Transverse colon (tissue), 4 donors: ENCODE measurements around the gene LYPD6B. TPM values are rescaled to one million over a fixed set of nuclear protein-coding genes. Genes with fewer than 3 reads are reported as not detected.
"Not testable (repeated sequence)": the region's sequence is repeated elsewhere in the genome, so short reads cannot be mapped to it uniquely, and the experiment has no call there.

ENCODE experiments used
- DNase-seq: peaks from one replicate; pipeline ENCODE4 v3.0.0-alpha.2; 2019
- H3K27ac ChIP-seq, 4 donors: fragments of 200-600 bp; sonication (generic); 2 replicates each; pipeline ENCODE4 v1.5.1; 2016 to 2018; ENCODE audit warnings: inconsistent platforms in 4 of 4
- H3K27me3 ChIP-seq: fragments of 200-600 bp; sonication (generic); 2 replicates; pipeline ENCODE4 v1.5.1; 2017; ENCODE audit warnings: inconsistent platforms
- H3K36me3 ChIP-seq, 4 donors: fragments of 200-600 bp; sonication (generic); 2 replicates each; pipeline ENCODE4 v1.5.1; 2017 to 2019; ENCODE audit warnings: inconsistent platforms in 4 of 4
- H3K4me1 ChIP-seq, 4 donors: fragments of 200-600 bp; sonication (generic); 2 replicates each; pipeline ENCODE4 v1.5.1; 2017 to 2020; ENCODE audit warnings: inconsistent platforms in 4 of 4
- H3K4me3 ChIP-seq, 4 donors: fragments of 200-600 bp; sonication (generic); 1 replicate in 1 of 4; 2 replicates in 3 of 4; pipeline versions ENCODE4 v1.5.1 to v1.6.1; 2017 to 2019; ENCODE audit warnings: inconsistent platforms in 4 of 4
- H3K9me3 ChIP-seq, 2 donors: fragments of 200-600 bp; sonication (generic); 2 replicates each; pipeline ENCODE4 v1.5.1; 2017 to 2019; ENCODE audit warnings: inconsistent platforms in 2 of 2
- CTCF ChIP-seq, 5 experiments: fragments of 200-600 bp in 3 of 5; fragments of 450-650 bp in 2 of 5; sonication (generic) in 3 of 5; IDR thresholded peaks; 1 replicate in 2 of 5; 2 replicates in 3 of 5; pipeline ENCODE4 v1.5.1; 2016 to 2017; ENCODE audit warnings: antibody characterized with exemption in 5 of 5, inconsistent platforms in 3 of 5, mild to moderate bottlenecking in 2 of 5, moderate library complexity in 1 of 5
- EP300 ChIP-seq: sonication (generic); formaldehyde crosslinking; IDR thresholded peaks from one replicate; pipeline ENCODE4 v1.6.1; 2017; ENCODE audit warnings: antibody characterized with exemption, low read depth
- POLR2A ChIP-seq: fragments of 450-650 bp; IDR thresholded peaks from one replicate; pipeline ENCODE4 v1.6.1; 2016; ENCODE audit warnings: antibody characterized with exemption, mild to moderate bottlenecking, moderate library complexity
- POLR2AphosphoS5 ChIP-seq, 3 donors: sonication (generic); formaldehyde crosslinking; IDR thresholded peaks; one replicate each; pipeline ENCODE4 v1.6.1; 2016; ENCODE audit warnings: antibody characterized with exemption in 3 of 3
- WGBS, 2 donors: methylation state at CpG; one replicate each; pipeline ENCODE4 v1.1.5; 2018; ENCODE audit warnings: low coverage in 1 of 2; 5-methylcytosine and 5-hydroxymethylcytosine counted together
- in situ Hi-C, 4 donors: fragments of 200-750 bp; cut with MboI; loops; one replicate each; pipeline versions ENCODE4 v1.15.0 to v1.15.1; 2017; ENCODE audit warnings: low sequenced_read_pairs in 3 of 4, low pct_ligation_motif_present in 1 of 4, low pct_unique_long_range_greater_than_20kb in 1 of 4
- intact Hi-C: fragments of 100-400 bp; cut with DNase I; formaldehyde crosslinking; loops from one replicate; pipeline ENCODE4 v1.15.1; 2023; ENCODE audit warnings: low total_unique reads
- total RNA-seq, 4 donors: library from RNA; depleted of rRNA; stranded (reverse); fragments of >200 nt; gene quantifications; one replicate each; pipeline ENCODE4 v1.1.0, GENCODE V29; 2016

LYPD6B gene
- total RNA-seq, 4 donors from 2014 or later, result 1.1 to 3.1 (median 2.6) TPM; not detected in 1

DNA sequence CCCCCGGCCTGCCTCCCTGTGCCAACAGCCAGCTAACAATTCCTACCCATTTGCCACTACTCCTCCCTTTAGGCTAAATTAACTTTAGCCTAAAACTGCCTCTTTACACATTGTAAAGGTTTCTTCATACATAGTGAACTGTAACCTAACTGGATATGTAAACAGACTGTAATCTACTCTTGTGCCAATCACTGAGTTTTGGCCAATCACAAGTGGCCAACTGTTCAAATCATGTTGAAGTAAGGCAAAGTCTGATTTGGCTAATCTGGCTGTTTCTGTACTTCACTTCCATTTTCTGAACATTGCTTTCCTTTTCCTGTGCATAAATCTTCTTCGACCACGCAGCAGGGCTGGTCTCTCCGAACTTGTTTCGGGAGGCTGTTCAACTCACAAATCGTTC lies 188.3 kb downstream of the LYPD6B start:
- H3K36me3 ChIP-seq, result no peaks in the 10 kb centered on the region
- H3K4me3 ChIP-seq, result no peak overlapping the region
- H3K27me3 ChIP-seq, result no peaks in the 10 kb centered on the region
- 74 to 78% methylated on average over 6 of the region's 6 CpGs for WGBS, 2 donors
- intact Hi-C loops (no loop called here), in situ Hi-C loops (no loop called here)
- TF ChIP-seq EP300, result no peak
- no peak for TF ChIP-seq CTCF (IDR thresholded peaks at IDR 0.05)
- TF ChIP-seq POLR2AphosphoS5 (IDR thresholded peaks at IDR 0.05), result no peak
- TF ChIP-seq POLR2A, result no peak
- no peaks in the 10 kb centered on the region for H3K9me3 ChIP-seq
- H3K4me1 ChIP-seq, result no peaks in the 10 kb centered on the region
- no peak for DNase-seq
- no peak overlapping the region for H3K27ac ChIP-seq

- no peak overlapping the region for H3K4me3 ChIP-seq
- no peak for DNase-seq
- H3K4me1 ChIP-seq, result no peaks in the 10 kb centered on the region
- H3K27ac ChIP-seq, result no peak overlapping the region
- H3K9me3 ChIP-seq, result no peaks in the 10 kb centered on the region
- H3K36me3 ChIP-seq, result no peaks in the 10 kb centered on the region
- H3K27me3 ChIP-seq, result no peaks in the 10 kb centered on the region
- WGBS, 2 donors, result 31 to 33% methylated on average over 3 of the region's 3 CpGs
- intact Hi-C loops (no loop called here), in situ Hi-C loops (no loop called here)
- TF ChIP-seq POLR2AphosphoS5 (IDR thresholded peaks at IDR 0.05) (no peak), POLR2A (no peak), EP300 (no peak), CTCF (IDR thresholded peaks at IDR 0.05) (no peak)
Observed at GRCh38 chr2:149235816-149236375, 197.4 kb downstream of the LYPD6B start.

GRCh38 chr2:149236410-149236809 lies 197.9 kb downstream of the LYPD6B start:
- Histone ChIP-seq H3K4me1 (no peaks in the 10 kb centered on the region), H3K4me3 (no peak overlapping the region), H3K27me3 (no peaks in the 10 kb centered on the region), H3K36me3 (no peaks in the 10 kb centered on the region), H3K27ac (no peak overlapping the region), H3K9me3 (no peaks in the 10 kb centered on the region)
- TF ChIP-seq CTCF (IDR thresholded peaks at IDR 0.05), result no peak
- TF ChIP-seq POLR2A, result no peak
- no peak for TF ChIP-seq POLR2AphosphoS5 (IDR thresholded peaks at IDR 0.05)
- no peak for TF ChIP-seq EP300
- no peak for DNase-seq
- 66 to 76% methylated on average over 2 of the region's 2 CpGs for WGBS, 2 donors
- in situ Hi-C loops (no loop called here), intact Hi-C loops (no loop called here)

DNA sequence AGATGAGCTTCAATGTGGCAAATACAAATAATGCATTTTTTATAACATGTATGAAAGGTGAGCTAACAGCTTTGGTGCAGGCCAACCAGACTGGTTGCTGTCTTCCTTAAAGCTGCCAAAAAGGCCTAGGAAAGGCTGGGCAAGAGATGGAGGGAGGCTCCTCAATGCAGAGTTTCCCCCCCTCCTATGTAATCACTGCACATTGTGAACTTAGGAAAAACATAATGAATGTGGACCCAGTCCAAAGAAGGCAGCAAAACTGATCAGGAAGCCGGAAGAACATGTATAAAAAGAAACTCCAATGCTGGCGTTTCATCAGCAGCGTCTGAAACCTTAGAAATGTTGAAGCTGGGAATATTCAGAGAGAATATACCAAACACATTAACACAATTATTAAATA lies 207.7 kb downstream of the LYPD6B start:
- no peaks in the 10 kb centered on the region for H3K4me1 ChIP-seq
- intact Hi-C loops, result no loop called here

DNA sequence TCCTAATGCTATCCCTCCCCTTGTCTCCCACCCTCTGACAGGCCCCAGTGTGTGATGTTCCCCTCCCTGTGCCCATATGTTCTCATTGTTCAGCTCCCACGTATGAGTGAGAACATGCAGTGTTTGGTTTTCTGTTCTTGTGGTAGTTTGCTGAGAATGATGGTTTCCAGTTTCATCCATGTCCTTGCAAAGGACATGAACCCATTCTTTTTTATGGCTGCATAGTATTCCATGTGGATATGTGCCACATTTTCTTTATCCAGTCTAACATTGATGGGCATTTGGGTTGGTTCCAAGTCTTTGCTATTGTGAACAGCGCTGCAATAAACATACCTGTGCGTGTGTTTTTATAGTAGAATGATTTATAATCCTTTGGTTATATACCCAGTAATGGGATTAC lies 212.9 kb downstream of the LYPD6B start:
- intact Hi-C loops, result not testable (repeated sequence)

More for the DNA sequence above, 207.7 kb downstream of the LYPD6B start:
- Histone ChIP-seq H3K27ac (no peak overlapping the region), H3K4me3 (no peak overlapping the region), H3K27me3 (no peaks in the 10 kb centered on the region), H3K36me3 (no peaks in the 10 kb centered on the region), H3K9me3 (no peaks in the 10 kb centered on the region)
- WGBS, 2 donors, result 64 to 87% methylated on average over 3 of the region's 3 CpGs
- no peak for DNase-seq
- TF ChIP-seq EP300 (no peak), POLR2A (no peak), POLR2AphosphoS5 (IDR thresholded peaks at IDR 0.05) (no peak), CTCF (IDR thresholded peaks at IDR 0.05) (no peak)
- in situ Hi-C loops, result no loop called here

DNA sequence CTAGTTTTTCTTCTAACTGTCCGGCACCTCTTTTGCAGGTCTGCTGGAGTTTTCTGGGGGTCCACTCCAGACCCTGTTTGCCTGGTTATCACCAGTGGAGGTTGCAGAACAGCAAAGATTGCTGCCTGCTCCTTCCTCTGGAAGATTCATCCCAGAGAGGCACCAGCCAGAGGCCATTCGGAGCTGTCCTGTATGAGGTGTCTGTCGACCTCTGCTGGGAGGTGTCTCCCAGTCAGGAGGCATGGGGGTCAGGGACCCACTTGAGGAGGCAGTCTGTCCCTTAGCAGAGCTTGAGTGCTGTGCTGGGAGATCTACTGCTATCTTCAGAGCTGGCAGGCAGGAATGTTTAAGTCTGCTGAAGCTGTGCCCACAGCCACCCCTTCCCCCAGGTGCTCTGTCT lies 218.4 kb downstream of the LYPD6B start:
- in situ Hi-C loops, H3K4me3 ChIP-seq, H3K36me3 ChIP-seq, H3K4me1 ChIP-seq, H3K9me3 ChIP-seq, H3K27ac ChIP-seq, DNase-seq, intact Hi-C loops, H3K27me3 ChIP-seq: not testable (repeated sequence)
- WGBS, 2 donors, result 82 to 88% methylated on average over 1 to 3 of the region's 3 CpGs

More for the DNA sequence above, 212.9 kb downstream of the LYPD6B start:
- WGBS, 2 donors, result 74 to 77% methylated on average over 3 of the region's 3 CpGs
- in situ Hi-C loops, H3K9me3 ChIP-seq, H3K4me3 ChIP-seq, H3K4me1 ChIP-seq, H3K36me3 ChIP-seq, DNase-seq, H3K27ac ChIP-seq, H3K27me3 ChIP-seq: not testable (repeated sequence)
